Lower leg skin (tissue), 4 donors: ENCODE data around the gene ANK3. TPM values are rescaled to one million over a fixed set of nuclear protein-coding genes. Genes with fewer than 3 reads are reported as not detected.
"Not testable (repeated sequence)": the region's sequence is repeated elsewhere in the genome, so short reads cannot be mapped to it uniquely, and the experiment has no call there.

Experiments
- DNase-seq, 2 donors: peaks; one replicate each; pipeline ENCODE4 v3.0.0-alpha.2; 2019; ENCODE audit warnings: low spot score in 2 of 2
- H3K4me3 ChIP-seq: fragments of 200-600 bp; sonication (generic); 2 replicates; pipeline ENCODE4 v1.5.1; 2017; ENCODE audit warnings: mild to moderate bottlenecking, low read depth; ENCODE audit not compliant: poor library complexity, severe bottlenecking
- POLR2A ChIP-seq, 2 donors: fragments of 450-650 bp; IDR thresholded peaks; one replicate each; pipeline ENCODE4 v1.6.1; 2016 to 2017; ENCODE audit warnings: antibody characterized with exemption in 2 of 2, mild to moderate bottlenecking in 1 of 2, moderate library complexity in 1 of 2
- WGBS, 2 donors: methylation state at CpG; one replicate each; pipeline ENCODE4 v1.1.5; 2018; 5-methylcytosine and 5-hydroxymethylcytosine counted together
- intact Hi-C: fragments of 100-400 bp; cut with DNase I; formaldehyde crosslinking; loops from one replicate; pipeline ENCODE4 v1.15.0; 2023; ENCODE audit warnings: low total_unique reads
- total RNA-seq, 4 donors: library from RNA; depleted of rRNA; stranded (reverse); fragments of >200 nt; gene quantifications; one replicate each; pipeline ENCODE4 v1.1.0, GENCODE V29; 2016
- TF ChIP-seq, protein P1 (sequence below), 3 donors: fragments of 450-650 bp; IDR thresholded peaks; one replicate each; pipeline ENCODE4 v1.5.1; 2016; ENCODE audit warnings: antibody characterized with exemption in 3 of 3, mild to moderate bottlenecking in 3 of 3, moderate library complexity in 2 of 3

The ANK3 gene
- total RNA-seq, 4 donors from 2014 or later: 76.2 to 107 (median 91.5) TPM

DNA sequence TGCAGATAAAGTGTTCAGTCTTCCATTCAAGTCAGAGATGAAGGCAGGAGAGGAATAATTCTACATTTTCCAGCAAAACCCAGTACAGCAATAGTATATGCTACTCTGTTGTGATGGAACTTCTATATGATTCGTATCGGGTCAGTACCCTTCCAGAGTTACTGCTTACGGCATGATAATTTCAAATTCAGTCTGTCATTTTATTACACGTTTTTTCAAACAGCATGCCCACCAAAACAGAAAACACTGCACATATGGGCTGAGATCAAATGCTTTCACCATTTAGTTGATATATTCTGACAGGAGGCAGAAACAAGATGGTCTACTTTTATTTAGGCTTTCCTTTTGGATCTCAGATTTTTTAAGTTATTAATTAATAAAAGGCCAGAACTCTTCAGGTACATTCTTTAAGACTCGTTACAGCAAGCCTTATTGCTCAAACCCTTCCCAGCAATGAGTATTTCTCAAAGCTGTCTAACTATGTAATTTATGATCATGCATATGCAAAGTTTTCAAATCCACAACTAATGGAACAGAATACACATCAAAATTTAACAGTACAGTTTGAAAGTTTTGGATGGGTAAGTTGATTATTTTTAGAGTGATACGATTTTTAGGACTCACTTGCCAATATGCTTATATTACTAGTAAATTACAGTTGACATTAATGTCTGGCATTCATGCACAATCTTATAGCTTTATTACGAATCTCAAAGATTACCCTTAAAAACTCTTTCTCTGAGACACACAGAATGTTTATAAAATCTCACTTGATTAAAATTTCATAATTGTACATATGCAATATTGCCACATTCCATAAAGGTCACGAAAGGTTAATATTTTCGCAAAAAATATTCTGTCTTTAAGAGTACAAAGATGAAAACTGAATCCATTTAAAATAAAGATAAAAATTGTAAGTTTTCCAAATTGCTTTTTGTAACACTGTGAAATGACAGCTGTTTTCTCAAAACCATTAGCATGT is 91.0 kb downstream of the ANK3 start:
- TF ChIP-seq, protein P1, sequence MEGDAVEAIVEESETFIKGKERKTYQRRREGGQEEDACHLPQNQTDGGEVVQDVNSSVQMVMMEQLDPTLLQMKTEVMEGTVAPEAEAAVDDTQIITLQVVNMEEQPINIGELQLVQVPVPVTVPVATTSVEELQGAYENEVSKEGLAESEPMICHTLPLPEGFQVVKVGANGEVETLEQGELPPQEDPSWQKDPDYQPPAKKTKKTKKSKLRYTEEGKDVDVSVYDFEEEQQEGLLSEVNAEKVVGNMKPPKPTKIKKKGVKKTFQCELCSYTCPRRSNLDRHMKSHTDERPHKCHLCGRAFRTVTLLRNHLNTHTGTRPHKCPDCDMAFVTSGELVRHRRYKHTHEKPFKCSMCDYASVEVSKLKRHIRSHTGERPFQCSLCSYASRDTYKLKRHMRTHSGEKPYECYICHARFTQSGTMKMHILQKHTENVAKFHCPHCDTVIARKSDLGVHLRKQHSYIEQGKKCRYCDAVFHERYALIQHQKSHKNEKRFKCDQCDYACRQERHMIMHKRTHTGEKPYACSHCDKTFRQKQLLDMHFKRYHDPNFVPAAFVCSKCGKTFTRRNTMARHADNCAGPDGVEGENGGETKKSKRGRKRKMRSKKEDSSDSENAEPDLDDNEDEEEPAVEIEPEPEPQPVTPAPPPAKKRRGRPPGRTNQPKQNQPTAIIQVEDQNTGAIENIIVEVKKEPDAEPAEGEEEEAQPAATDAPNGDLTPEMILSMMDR (IDR thresholded peaks at IDR 0.05): no peak
- no peak for TF ChIP-seq POLR2A (IDR thresholded peaks at IDR 0.05)
- no peak for DNase-seq
- WGBS, 2 donors: 67 to 72% methylated on average over 9 of the region's 9 CpGs
- intact Hi-C loops: no loop called here
- no peak overlapping the region for H3K4me3 ChIP-seq

DNA sequence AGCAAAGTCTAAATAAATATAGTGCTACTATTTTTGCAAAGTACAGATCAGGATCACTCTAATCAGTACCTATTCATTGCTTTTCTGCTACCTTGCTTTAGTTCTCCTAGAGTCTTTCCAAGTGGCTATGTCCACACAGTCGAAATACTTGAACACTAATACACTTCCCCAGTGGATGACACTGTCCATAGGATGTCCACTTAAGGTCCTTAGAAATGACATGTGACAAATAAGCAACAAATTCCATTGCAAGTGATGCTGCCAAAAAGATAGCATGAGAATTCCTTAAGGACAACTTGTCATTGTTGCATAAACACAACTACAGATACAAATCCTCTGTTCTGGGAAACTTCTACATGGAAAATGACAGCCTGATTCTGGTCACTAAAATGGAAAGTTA is 93.6 kb downstream of the ANK3 start:
- no peak overlapping the region for H3K4me3 ChIP-seq
- DNase-seq: no peak
- intact Hi-C loops: no loop called here
- 90 to 94% methylated on average over 1 of the region's 1 CpG for WGBS, 2 donors
- TF ChIP-seq, protein P1 (IDR thresholded peaks at IDR 0.05): no peak
- no peak for TF ChIP-seq POLR2A (IDR thresholded peaks at IDR 0.05)

DNA sequence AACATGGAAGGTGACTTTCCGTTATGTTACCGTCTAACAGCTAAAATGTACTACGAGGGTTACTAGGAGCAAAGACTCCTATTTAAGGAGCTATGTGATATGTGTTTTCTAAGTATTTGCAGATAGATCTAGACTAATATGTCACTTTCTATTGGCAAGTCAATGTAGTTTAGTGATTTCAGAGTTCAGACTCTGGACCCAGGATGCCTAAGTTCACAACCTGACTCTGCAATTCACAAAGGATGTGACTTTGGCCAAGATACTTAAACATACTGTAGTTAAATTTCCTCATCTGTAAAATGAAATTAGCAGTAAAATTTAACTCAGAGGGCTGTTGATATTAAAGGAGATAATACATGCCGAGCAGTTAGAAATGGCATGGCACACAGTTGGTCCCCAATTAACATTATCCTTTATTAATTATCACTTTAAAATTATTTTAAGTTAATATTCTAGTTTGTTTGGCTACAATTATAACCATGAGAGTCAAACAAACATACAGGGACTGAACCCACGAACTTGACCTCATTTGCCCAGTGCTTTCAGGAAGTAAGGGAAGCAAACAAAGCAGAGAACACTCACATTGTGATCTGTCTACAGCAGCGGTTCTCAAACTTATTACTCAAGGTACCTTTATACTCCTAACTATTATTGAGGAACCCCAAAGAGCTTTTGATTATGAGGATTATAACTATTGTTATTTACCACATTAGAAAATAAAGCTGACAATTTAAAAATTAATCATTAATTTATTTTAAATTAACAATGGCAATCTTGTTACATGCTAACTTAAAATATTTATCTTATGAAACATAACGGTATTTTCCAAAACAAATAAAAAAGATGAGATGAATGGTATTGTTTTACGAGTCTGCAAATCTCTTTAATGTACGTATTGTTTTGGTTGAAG is 94.4 kb downstream of the ANK3 start:
- no peak for DNase-seq
- no peak overlapping the region for H3K4me3 ChIP-seq
- WGBS, 2 donors: 89% methylated on average over 9 of the region's 9 CpGs
- intact Hi-C loops: no loop called here
- TF ChIP-seq, protein P1 (IDR thresholded peaks at IDR 0.05): no peak
- no peak for TF ChIP-seq POLR2A (IDR thresholded peaks at IDR 0.05)

DNA sequence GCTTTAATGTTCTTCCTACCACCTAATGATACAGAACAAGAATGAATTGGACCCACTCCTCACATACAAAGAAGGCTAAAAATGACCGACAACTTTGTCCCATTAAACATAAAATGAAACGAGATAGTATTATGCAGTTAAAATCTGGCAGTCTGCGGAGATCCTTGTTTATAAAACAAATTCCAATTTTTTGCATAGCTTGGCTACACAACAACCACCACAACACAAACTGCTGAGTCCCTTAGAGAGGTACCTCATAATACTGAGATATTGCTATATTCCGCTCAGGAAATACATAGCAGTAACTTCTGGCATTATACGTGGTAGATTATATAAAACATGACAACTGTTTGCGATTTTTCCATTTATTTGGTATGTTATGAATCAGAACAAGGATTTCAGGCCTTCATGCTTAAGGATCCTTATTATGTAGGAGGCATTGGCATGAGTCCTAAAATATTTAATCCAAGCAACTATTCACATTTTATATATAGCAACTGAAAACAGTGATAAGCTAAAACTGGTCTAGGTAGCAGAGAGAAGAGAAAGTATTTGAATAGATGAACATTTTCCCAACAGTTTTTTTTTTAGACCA is 96.0 kb downstream of the ANK3 start:
- 78 to 81% methylated on average over 6 of the region's 6 CpGs for WGBS, 2 donors
- no peak for TF ChIP-seq POLR2A (IDR thresholded peaks at IDR 0.05)
- TF ChIP-seq, protein P1 (IDR thresholded peaks at IDR 0.05): no peak
- H3K4me3 ChIP-seq: no peak overlapping the region
- intact Hi-C loops: no loop called here
- DNase-seq: no peak

DNA sequence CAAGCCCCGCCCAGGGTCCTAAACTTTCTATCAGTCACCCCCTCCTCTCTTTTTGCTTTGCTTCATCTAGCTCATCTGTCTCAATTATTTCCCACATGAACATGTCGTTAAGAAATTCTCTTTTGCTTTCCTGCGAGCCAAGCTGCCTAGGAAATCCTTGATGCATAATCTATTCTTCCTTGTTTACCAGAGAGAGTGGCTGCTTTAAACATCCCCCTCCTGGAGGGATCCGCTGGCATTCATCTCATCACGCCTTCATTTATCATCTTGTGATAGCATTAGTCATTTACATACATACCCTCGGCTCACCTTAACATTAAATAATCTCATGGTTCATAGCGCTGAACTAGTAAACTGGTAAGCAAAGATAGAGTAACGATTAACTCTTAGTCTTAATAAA is 96.7 kb downstream of the ANK3 start:
- no peak overlapping the region for H3K4me3 ChIP-seq
- intact Hi-C loops: no loop called here
- TF ChIP-seq, protein P1 (IDR thresholded peaks at IDR 0.05): no peak
- no peak for TF ChIP-seq POLR2A (IDR thresholded peaks at IDR 0.05)
- no peak for DNase-seq
- 89% methylated on average over 8 of the region's 8 CpGs for WGBS, 2 donors

DNA sequence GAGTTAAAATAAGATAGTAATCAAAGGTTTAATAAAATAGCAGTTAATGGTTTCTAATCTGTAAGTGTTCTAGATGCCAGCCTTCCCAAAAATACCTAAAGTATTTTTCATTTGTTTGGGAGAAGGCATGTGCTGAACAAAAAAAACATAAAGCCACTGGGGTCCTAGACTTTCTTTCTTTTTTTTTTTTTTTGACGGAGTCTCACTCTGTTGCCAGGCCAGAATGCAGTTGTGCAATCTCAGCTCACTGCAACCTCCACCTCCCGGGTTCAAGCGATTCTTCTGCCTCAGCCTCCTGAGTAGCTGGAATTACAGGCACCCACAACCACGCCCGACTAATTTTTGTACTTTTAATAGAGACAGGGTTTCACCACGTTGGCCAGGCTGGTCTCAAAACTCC is 97.1 kb downstream of the ANK3 start:
- H3K4me3 ChIP-seq, DNase-seq, intact Hi-C loops: not testable (repeated sequence)
- WGBS, 2 donors: 68 to 69% methylated on average over 6 of the region's 6 CpGs
